Mesothelial cell of epicardium (in vitro differentiated cells): ENCODE results near the gene FOXP1. TPM values are rescaled to one million over a fixed set of nuclear protein-coding genes. Genes with fewer than 3 reads are reported as not detected.

Experiments used
- DNase-seq, 2 experiments: peaks; one replicate each; pipeline ENCODE4 v3.0.0; 2021; ENCODE audit warnings: low spot score in 2 of 2; ENCODE audit not compliant: unreplicated experiment in 2 of 2
- H3K27ac Mint-ChIP-seq: 2 replicates; pipeline ENCODE4 v1.8.0; 2021; ENCODE audit warnings: mixed read lengths
- H3K27me3 Mint-ChIP-seq: 2 replicates; pipeline ENCODE4 v1.8.0; 2021; ENCODE audit warnings: low read depth, mixed read lengths
- H3K36me3 Mint-ChIP-seq: 2 replicates; pipeline ENCODE4 v1.8.0; 2021; ENCODE audit warnings: mixed read lengths
- H3K4me1 Mint-ChIP-seq: 2 replicates; pipeline ENCODE4 v1.8.0; 2021; ENCODE audit warnings: mixed read lengths
- H3K4me3 Mint-ChIP-seq: 2 replicates; pipeline ENCODE4 v1.8.0; 2021; ENCODE audit warnings: mild to moderate bottlenecking, moderate library complexity, mixed read lengths
- H3K9me3 Mint-ChIP-seq: 2 replicates; pipeline ENCODE4 v1.8.0; 2021; ENCODE audit warnings: mixed read lengths
- total RNA-seq: library from RNA; stranded (reverse); gene quantifications from 3 replicates; pipeline ENCODE4 v1.2.1, GENCODE V29; 2021
- TF ChIP-seq, protein P1 (sequence below): fragments of 200-600 bp; sonication (generic); IDR thresholded peaks from one replicate; pipeline ENCODE4 v1.5.0; 2021; ENCODE audit warnings: antibody characterized with exemption; ENCODE audit not compliant: unreplicated experiment

The FOXP1 gene
- total RNA-seq, 1 donor from 2014 or later, result 187 TPM

- Mint-ChIP-seq H3K27ac (peak overlapping the region; percentile 17), H3K9me3 (no peaks in the 10 kb centered on the region), H3K4me1 (peaks cover 61% of the 10 kb centered on the region), H3K36me3 (no peaks in the 10 kb centered on the region), H3K4me3 (no peak overlapping the region), H3K27me3 (no peaks in the 10 kb centered on the region)
- no peak for DNase-seq
- TF ChIP-seq, protein P1, sequence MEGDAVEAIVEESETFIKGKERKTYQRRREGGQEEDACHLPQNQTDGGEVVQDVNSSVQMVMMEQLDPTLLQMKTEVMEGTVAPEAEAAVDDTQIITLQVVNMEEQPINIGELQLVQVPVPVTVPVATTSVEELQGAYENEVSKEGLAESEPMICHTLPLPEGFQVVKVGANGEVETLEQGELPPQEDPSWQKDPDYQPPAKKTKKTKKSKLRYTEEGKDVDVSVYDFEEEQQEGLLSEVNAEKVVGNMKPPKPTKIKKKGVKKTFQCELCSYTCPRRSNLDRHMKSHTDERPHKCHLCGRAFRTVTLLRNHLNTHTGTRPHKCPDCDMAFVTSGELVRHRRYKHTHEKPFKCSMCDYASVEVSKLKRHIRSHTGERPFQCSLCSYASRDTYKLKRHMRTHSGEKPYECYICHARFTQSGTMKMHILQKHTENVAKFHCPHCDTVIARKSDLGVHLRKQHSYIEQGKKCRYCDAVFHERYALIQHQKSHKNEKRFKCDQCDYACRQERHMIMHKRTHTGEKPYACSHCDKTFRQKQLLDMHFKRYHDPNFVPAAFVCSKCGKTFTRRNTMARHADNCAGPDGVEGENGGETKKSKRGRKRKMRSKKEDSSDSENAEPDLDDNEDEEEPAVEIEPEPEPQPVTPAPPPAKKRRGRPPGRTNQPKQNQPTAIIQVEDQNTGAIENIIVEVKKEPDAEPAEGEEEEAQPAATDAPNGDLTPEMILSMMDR, result no peak
Observed at GRCh38 chr3:71395927-71396695, 187.4 kb downstream of the FOXP1 start.

- peaks cover 61% of the 10 kb centered on the region for H3K4me1 Mint-ChIP-seq
- no peaks in the 10 kb centered on the region for H3K27me3 Mint-ChIP-seq
- H3K4me3 Mint-ChIP-seq, result no peak overlapping the region
- no peaks in the 10 kb centered on the region for H3K9me3 Mint-ChIP-seq
- no peaks in the 10 kb centered on the region for H3K36me3 Mint-ChIP-seq
- peak overlapping the region; percentile 11 for H3K27ac Mint-ChIP-seq
- no peak for DNase-seq
- TF ChIP-seq, protein P1, result no peak
Observed at GRCh38 chr3:71395470-71395869, 188.1 kb downstream of the FOXP1 start.

GRCh38 chr3:71393745-71394144 lies 189.8 kb downstream of the FOXP1 start:
- Mint-ChIP-seq H3K4me3 (no peak overlapping the region), H3K27ac (no peak overlapping the region), H3K9me3 (no peaks in the 10 kb centered on the region), H3K36me3 (no peaks in the 10 kb centered on the region), H3K27me3 (no peaks in the 10 kb centered on the region), H3K4me1 (peaks cover 58% of the 10 kb centered on the region)
- DNase-seq, result no peak
- TF ChIP-seq, protein P1, result no peak

DNA sequence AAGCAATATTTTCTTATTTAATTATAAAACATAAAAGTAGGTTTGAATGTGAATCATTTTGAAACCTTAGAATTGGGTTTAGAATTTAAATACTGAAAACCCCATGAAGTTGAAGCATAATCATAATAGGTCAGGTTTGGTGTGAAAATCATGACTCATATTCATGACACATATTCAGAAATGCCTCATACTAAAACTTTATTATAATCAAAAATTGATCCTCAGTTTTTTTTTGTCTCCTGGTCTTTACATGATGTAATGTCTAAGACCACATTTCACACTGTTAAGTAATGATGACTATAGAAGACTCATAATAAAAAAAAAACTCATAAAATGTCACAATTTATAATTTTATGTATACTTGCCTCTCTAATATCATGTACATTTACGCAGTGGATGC lies 190.4 kb downstream of the FOXP1 start:
- Mint-ChIP-seq H3K27me3 (no peaks in the 10 kb centered on the region), H3K9me3 (no peaks in the 10 kb centered on the region), H3K36me3 (no peaks in the 10 kb centered on the region), H3K27ac (no peak overlapping the region), H3K4me3 (no peak overlapping the region), H3K4me1 (peaks cover 58% of the 10 kb centered on the region)
- no peak for DNase-seq
- TF ChIP-seq, protein P1, result no peak

DNA sequence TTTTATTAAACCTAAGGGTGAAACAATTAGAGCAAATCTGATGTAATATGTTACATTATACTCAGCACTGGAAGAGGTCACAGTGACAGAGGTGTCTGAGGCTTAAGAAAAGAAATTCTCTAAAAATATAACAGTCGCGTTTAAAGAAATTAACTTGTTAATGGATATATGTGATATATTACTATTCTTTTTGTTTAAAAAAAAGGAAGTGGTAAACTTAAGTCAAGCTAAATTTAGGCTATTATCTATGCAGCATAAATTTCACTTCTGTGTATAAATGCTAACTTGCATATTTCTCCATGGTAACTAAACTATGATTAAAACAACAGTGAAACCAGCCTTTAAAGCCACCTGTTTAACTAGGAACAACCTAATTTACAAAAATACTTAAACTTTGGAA lies 191.3 kb downstream of the FOXP1 start:
- TF ChIP-seq, protein P1, result no peak
- H3K4me3 Mint-ChIP-seq, result no peak overlapping the region
- no peaks in the 10 kb centered on the region for H3K9me3 Mint-ChIP-seq
- H3K27ac Mint-ChIP-seq, result no peak overlapping the region
- H3K27me3 Mint-ChIP-seq, result no peaks in the 10 kb centered on the region
- peaks cover 52% of the 10 kb centered on the region for H3K4me1 Mint-ChIP-seq
- peaks cover 2% of the 10 kb centered on the region for H3K36me3 Mint-ChIP-seq
- DNase-seq, result no peak
